ENCODE results near the gene MAPK8. TPM values are rescaled to one million over a fixed set of nuclear protein-coding genes. Genes with fewer than 3 reads are reported as not detected.
A peak's percentile ranks its signal among the peaks of the same experiment; 100 is the strongest.

The MAPK8 gene
- total and polyA plus RNA-seq, 4 donors: 75.8 to 107 (median 88.7) TPM

DNA sequence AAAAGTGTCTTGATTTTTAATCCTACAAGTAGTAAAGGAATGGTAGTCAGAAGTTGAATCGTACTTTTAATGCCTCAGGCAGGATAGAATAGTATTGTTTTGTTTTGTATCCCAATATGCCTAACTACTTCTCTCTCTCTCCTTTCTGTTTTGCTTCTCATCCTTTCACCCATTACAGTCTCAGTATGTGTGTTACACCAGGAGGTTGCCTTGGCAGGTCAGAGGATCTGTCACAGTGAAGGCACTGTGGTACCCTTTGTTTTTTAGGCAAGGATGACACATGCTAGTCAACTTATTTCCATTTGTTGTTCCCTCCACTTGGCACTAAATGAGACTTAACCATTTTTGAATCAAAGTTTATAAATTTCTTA, 94.4 kb downstream of the MAPK8 start:
- DNase-seq (ENCODE audit: low read depth in 4 of 6, low spot score in 6 of 6): no peak
- H3K27ac ChIP-seq (ENCODE audit: low read depth, low read length): no peak overlapping the region
- H3K27me3 ChIP-seq (ENCODE audit: control insufficient read depth, insufficient read depth, low read length): no peaks in the 10 kb centered on the region
- H3K4me1 ChIP-seq (ENCODE audit: control insufficient read depth, insufficient read depth, low read length): peaks cover 4% of the 10 kb centered on the region
- no peaks in the 10 kb centered on the region for H3K9me3 ChIP-seq (ENCODE audit: control insufficient read depth, insufficient read depth, low read length)
- no CpG with 5 or more reads among the region's 1 CpG for WGBS (ENCODE audit: insufficient coverage)
- H3K4me3 ChIP-seq (ENCODE audit: low read depth, low read length): no peak overlapping the region
- H3K36me3 ChIP-seq (ENCODE audit: control insufficient read depth, insufficient read depth, low read length): no peaks in the 10 kb centered on the region

DNA sequence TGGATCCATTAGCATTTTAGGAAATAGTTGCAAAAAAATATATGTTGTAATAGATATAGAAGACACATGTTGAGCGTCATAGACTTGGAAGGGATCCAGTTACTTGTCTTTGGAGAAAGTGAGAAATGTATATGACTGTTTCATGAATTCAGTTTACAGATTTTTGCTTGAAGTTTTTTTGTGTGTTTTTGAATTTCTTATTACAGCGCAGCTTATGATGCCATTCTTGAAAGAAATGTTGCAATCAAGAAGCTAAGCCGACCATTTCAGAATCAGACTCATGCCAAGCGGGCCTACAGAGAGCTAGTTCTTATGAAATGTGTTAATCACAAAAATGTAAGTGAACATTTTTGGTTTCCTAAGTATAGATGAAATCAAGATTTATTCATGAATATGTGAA, 98.2 kb downstream of the MAPK8 start:
- Histone ChIP-seq H3K4me1 (ENCODE audit: control insufficient read depth, insufficient read depth, low read length) (no peaks in the 10 kb centered on the region), H3K9me3 (ENCODE audit: control insufficient read depth, insufficient read depth, low read length) (no peaks in the 10 kb centered on the region), H3K36me3 (ENCODE audit: control insufficient read depth, insufficient read depth, low read length) (no peaks in the 10 kb centered on the region), H3K27ac (ENCODE audit: low read depth, low read length) (no peak overlapping the region), H3K4me3 (ENCODE audit: low read depth, low read length) (no peak overlapping the region), H3K27me3 (ENCODE audit: control insufficient read depth, insufficient read depth, low read length) (no peaks in the 10 kb centered on the region)
- 96% methylated on average over 3 of the region's 4 CpGs for WGBS (ENCODE audit: insufficient coverage)
- peak in 1 of 6 donors; percentile 5 for DNase-seq (ENCODE audit: low read depth in 4 of 6, low spot score in 6 of 6)

DNA sequence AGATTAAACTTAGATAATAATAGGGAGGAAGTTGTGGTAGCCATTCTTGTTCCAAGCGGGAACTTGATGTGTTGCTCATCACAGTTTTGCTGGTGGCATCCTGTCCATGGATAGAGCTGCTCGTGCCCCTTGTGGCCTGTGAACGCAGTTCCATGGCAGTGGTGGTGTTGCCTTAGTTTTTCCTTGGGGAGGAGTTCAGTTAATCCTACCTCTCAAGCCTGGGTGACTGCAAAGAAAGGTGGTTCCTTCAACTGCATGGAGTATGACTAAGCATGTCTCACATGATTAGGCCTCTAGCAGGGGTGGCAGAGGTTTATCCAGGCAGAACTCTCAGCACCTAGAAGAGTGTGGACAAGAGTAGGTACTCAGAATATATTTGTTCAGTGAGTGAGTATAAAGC, 99.7 kb downstream of the MAPK8 start:
- no peaks in the 10 kb centered on the region for H3K9me3 ChIP-seq (ENCODE audit: control insufficient read depth, insufficient read depth, low read length)
- H3K4me1 ChIP-seq (ENCODE audit: control insufficient read depth, insufficient read depth, low read length): no peaks in the 10 kb centered on the region
- H3K4me3 ChIP-seq (ENCODE audit: low read depth, low read length): no peak overlapping the region
- H3K27me3 ChIP-seq (ENCODE audit: control insufficient read depth, insufficient read depth, low read length): no peaks in the 10 kb centered on the region
- WGBS (ENCODE audit: insufficient coverage): 50% methylated on average over 2 of the region's 3 CpGs
- no peak overlapping the region for H3K27ac ChIP-seq (ENCODE audit: low read depth, low read length)
- DNase-seq (ENCODE audit: low read depth in 4 of 6, low spot score in 6 of 6): no peak
- no peaks in the 10 kb centered on the region for H3K36me3 ChIP-seq (ENCODE audit: control insufficient read depth, insufficient read depth, low read length)

DNA sequence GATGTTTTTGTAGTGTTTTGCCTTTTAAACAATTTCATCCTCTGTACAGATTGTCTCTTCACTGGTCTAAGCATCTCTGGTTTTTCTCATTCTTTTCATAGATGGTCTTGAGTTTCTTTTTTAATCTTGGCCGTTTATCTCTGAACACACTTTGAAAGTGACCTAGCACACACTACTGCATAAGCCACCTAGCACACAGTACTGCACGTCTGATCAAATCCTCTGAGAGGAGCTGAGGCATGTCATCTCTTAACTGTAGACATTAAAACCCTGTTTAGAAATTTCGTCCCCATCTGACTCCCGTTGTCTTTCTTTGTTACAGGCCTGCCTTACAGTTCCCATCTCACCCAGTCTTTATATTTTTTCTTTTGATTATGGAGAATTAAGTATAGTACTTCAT, 100.2 kb downstream of the MAPK8 start:
- no peak for DNase-seq (ENCODE audit: low read depth in 4 of 6, low spot score in 6 of 6)
- Histone ChIP-seq H3K36me3 (ENCODE audit: control insufficient read depth, insufficient read depth, low read length) (peaks cover 2% of the 10 kb centered on the region), H3K27me3 (ENCODE audit: control insufficient read depth, insufficient read depth, low read length) (no peaks in the 10 kb centered on the region), H3K4me3 (ENCODE audit: low read depth, low read length) (no peak overlapping the region), H3K27ac (ENCODE audit: low read depth, low read length) (no peak overlapping the region), H3K9me3 (ENCODE audit: control insufficient read depth, insufficient read depth, low read length) (peaks cover 1% of the 10 kb centered on the region), H3K4me1 (ENCODE audit: control insufficient read depth, insufficient read depth, low read length) (no peaks in the 10 kb centered on the region)
- 82% methylated on average over 2 of the region's 4 CpGs for WGBS (ENCODE audit: insufficient coverage)

DNA sequence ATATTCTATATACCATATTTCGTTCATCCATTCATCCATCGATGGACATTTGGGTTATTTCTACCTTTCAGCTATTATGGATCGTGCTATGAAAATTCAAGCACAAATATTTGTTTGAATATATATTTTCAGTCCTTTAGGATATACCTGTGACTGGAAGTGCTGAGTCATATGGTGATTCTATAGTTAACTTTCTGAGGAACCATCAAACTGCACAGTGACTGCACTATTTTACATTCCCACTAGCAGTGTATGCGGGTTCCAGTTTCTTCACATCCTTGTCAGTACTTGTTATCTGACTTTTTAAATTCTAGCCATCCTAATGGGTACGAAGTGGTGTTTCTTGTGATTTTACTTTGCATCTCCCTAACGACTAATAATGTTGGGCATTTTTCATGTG, 104.0 kb downstream of the MAPK8 start:
- H3K4me3 ChIP-seq (ENCODE audit: low read depth, low read length): no peak overlapping the region
- no peak for DNase-seq (ENCODE audit: low read depth in 4 of 6, low spot score in 6 of 6)
- no CpG with 5 or more reads among the region's 6 CpGs for WGBS (ENCODE audit: insufficient coverage)
- H3K4me1 ChIP-seq (ENCODE audit: control insufficient read depth, insufficient read depth, low read length): no peaks in the 10 kb centered on the region
- no peaks in the 10 kb centered on the region for H3K27me3 ChIP-seq (ENCODE audit: control insufficient read depth, insufficient read depth, low read length)
- H3K27ac ChIP-seq (ENCODE audit: low read depth, low read length): no peak overlapping the region
- H3K36me3 ChIP-seq (ENCODE audit: control insufficient read depth, insufficient read depth, low read length): peaks cover 5% of the 10 kb centered on the region
- H3K9me3 ChIP-seq (ENCODE audit: control insufficient read depth, insufficient read depth, low read length): peaks cover 12% of the 10 kb centered on the region

DNA sequence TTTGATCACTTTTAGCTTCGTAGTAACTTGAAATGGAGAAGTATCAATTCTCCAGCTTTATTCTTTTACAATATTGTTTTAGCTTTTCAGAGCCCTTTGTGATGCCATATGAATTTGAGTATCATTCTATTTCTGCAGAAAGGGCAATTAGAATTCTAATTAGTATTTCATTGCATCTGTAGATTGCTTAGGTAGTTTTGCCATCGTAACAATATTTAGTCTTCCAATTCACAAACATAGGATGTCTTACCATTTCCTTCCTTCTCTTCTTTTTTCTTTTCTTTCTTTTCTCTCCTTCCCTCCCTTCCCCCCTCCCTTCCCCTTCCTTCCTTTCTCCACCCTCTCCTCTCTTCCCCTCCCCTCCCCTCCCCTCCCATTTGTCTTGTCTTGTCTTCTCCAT, 105.0 kb downstream of the MAPK8 start:
- Histone ChIP-seq H3K36me3 (ENCODE audit: control insufficient read depth, insufficient read depth, low read length) (peaks cover 5% of the 10 kb centered on the region), H3K9me3 (ENCODE audit: control insufficient read depth, insufficient read depth, low read length) (peaks cover 12% of the 10 kb centered on the region), H3K4me3 (ENCODE audit: low read depth, low read length) (no peak overlapping the region), H3K27me3 (ENCODE audit: control insufficient read depth, insufficient read depth, low read length) (no peaks in the 10 kb centered on the region), H3K4me1 (ENCODE audit: control insufficient read depth, insufficient read depth, low read length) (no peaks in the 10 kb centered on the region), H3K27ac (ENCODE audit: low read depth, low read length) (no peak overlapping the region)
- no peak for DNase-seq (ENCODE audit: low read depth in 4 of 6, low spot score in 6 of 6)
- WGBS (ENCODE audit: insufficient coverage): no CpG with 5 or more reads among the region's 2 CpGs

DNA sequence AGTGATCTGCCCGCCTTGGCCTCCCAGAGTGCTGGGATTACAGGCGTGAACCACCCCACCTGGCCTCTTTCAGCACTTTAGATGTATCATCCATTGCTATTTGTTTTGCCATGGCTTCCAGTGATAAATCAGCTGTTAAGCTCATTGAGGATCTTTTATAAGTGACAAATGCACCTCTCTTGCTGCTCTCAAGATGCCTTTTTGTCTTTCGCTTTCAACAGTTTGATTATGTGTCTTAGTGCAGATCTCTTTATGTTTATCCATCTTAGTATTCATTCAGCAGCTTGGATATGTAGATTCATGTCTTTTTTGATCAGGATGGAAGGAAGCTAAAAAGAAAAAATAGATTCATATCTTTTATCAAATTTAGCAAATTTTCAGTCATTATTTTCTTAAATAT, 105.6 kb downstream of the MAPK8 start:
- H3K27me3 ChIP-seq (ENCODE audit: control insufficient read depth, insufficient read depth, low read length): no peaks in the 10 kb centered on the region
- H3K9me3 ChIP-seq (ENCODE audit: control insufficient read depth, insufficient read depth, low read length): peaks cover 12% of the 10 kb centered on the region
- peaks cover 5% of the 10 kb centered on the region for H3K36me3 ChIP-seq (ENCODE audit: control insufficient read depth, insufficient read depth, low read length)
- no peaks in the 10 kb centered on the region for H3K4me1 ChIP-seq (ENCODE audit: control insufficient read depth, insufficient read depth, low read length)
- 90% methylated on average over 2 of the region's 3 CpGs for WGBS (ENCODE audit: insufficient coverage)
- no peak for DNase-seq (ENCODE audit: low read depth in 4 of 6, low spot score in 6 of 6)
- no peak overlapping the region for H3K27ac ChIP-seq (ENCODE audit: low read depth, low read length)
- H3K4me3 ChIP-seq (ENCODE audit: low read depth, low read length): no peak overlapping the region

DNA sequence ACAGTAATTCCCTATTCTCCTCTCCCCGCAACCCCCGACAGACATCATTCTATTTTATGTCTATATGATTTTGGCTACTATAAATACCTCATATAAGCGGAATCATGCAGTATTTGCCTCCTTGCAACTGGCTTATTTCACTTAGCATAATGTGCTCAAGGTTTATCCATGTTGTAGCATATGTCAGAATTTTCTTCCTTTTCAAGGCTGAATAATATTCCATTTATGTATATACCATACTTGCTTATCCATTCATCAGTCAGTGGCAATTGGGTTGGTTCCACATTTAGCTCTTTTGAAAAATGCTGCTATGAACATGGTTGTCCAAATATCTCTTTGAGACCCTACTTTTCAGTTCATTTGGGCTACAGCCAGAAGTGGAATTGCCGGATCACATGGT, 106.5 kb downstream of the MAPK8 start:
- Histone ChIP-seq H3K27ac (ENCODE audit: low read depth, low read length) (no peak overlapping the region), H3K4me1 (ENCODE audit: control insufficient read depth, insufficient read depth, low read length) (no peaks in the 10 kb centered on the region), H3K4me3 (ENCODE audit: low read depth, low read length) (no peak overlapping the region), H3K27me3 (ENCODE audit: control insufficient read depth, insufficient read depth, low read length) (no peaks in the 10 kb centered on the region), H3K9me3 (ENCODE audit: control insufficient read depth, insufficient read depth, low read length) (peaks cover 12% of the 10 kb centered on the region), H3K36me3 (ENCODE audit: control insufficient read depth, insufficient read depth, low read length) (peaks cover 5% of the 10 kb centered on the region)
- DNase-seq (ENCODE audit: low read depth in 4 of 6, low spot score in 6 of 6): no peak
- 100% methylated on average over 1 of the region's 4 CpGs for WGBS (ENCODE audit: insufficient coverage)

DNA sequence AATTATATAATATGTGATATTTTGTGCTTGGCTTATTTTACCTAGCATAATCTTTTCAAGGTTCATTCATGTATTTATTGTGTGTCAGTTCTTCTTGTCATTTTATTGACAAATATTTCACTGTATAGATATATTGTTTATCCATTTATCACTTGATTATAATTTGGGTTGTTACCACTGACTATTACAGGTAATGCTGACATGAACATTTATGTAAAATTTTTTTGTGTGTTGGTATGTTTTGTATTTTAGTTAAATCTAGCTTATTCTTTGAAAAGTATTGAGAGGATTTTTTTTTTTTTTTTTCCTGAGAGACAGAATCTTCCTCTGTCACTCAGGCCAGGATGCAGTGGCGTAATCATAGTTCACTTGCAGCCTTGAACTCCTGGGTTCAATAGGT, 107.7 kb downstream of the MAPK8 start:
- Histone ChIP-seq H3K27ac (ENCODE audit: low read depth, low read length) (no peak overlapping the region), H3K4me1 (ENCODE audit: control insufficient read depth, insufficient read depth, low read length) (no peaks in the 10 kb centered on the region), H3K27me3 (ENCODE audit: control insufficient read depth, insufficient read depth, low read length) (no peaks in the 10 kb centered on the region), H3K4me3 (ENCODE audit: low read depth, low read length) (no peak overlapping the region), H3K36me3 (ENCODE audit: control insufficient read depth, insufficient read depth, low read length) (peaks cover 5% of the 10 kb centered on the region), H3K9me3 (ENCODE audit: control insufficient read depth, insufficient read depth, low read length) (peaks cover 12% of the 10 kb centered on the region)
- WGBS (ENCODE audit: insufficient coverage): no CpG with 5 or more reads among the region's 1 CpG
- DNase-seq (ENCODE audit: low read depth in 4 of 6, low spot score in 6 of 6): no peak

DNA sequence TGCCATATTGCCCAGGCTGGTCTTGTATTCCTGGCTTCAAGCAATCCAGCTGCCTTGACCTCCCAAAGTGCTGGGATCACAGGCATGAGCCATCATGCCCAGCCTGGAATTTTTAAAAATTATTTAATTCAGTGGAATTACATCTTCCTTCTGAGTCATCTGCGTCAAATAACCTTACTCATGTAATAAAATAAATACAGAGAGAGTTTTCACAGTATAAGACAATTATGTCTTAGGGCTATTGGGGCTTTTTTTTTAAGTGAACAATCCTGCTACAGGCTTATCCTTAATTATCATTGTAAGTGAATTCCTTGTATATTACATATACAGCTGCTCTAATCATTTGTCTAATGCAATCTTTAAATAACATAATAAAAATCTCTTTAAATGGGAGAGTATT, 108.3 kb downstream of the MAPK8 start:
- no peak overlapping the region for H3K27ac ChIP-seq (ENCODE audit: low read depth, low read length)
- peaks cover 12% of the 10 kb centered on the region for H3K9me3 ChIP-seq (ENCODE audit: control insufficient read depth, insufficient read depth, low read length)
- no peaks in the 10 kb centered on the region for H3K27me3 ChIP-seq (ENCODE audit: control insufficient read depth, insufficient read depth, low read length)
- H3K4me1 ChIP-seq (ENCODE audit: control insufficient read depth, insufficient read depth, low read length): no peaks in the 10 kb centered on the region
- WGBS (ENCODE audit: insufficient coverage): no CpG with 5 or more reads among the region's 1 CpG
- peaks cover 5% of the 10 kb centered on the region for H3K36me3 ChIP-seq (ENCODE audit: control insufficient read depth, insufficient read depth, low read length)
- no peak overlapping the region for H3K4me3 ChIP-seq (ENCODE audit: low read depth, low read length)
- DNase-seq (ENCODE audit: low read depth in 4 of 6, low spot score in 6 of 6): no peak
